Heart left ventricle (tissue), 13 donors: ENCODE data around the gene CD300LD.

Experiments used
- POLR2A ChIP-seq, 2 donors: fragments of 450-650 bp; IDR thresholded peaks; one replicate each; pipeline ENCODE4 v1.6.1; 2017; ENCODE audit warnings: antibody characterized with exemption in 2 of 2, mild to moderate bottlenecking in 2 of 2, moderate library complexity in 2 of 2
- TF ChIP-seq, protein P1 (sequence below), 12 donors: fragments of 200-600 bp; sonication (generic) in 4 of 12; IDR thresholded peaks; one replicate each; pipeline versions ENCODE4 v1.5.0 to v1.8.0; 2018 to 2022; ENCODE audit warnings: antibody characterized with exemption in 12 of 12, mild to moderate bottlenecking in 5 of 12
- donor health status: ischemic (EF 13 %, LVEDD 7.1; RV severe dilation, severe dysfunction).
- donor health status: DM: no; HTN: yes; CAD: no.
- donor health status: DM: no; HTN: no; CAD: no.
- donor health status: ischemic (EF 25% LVEDD 6.9; RV normal size, moderate dysfunction).
- donor health status: ischemic (EF 25% LVEDD 5.7; RV mildly dilated, moderate dysfunction).
- donor health status: ischemic (EF 35%, LVEDD 5.7; RV mildly dilated, moderate dysfunction).
- donor health status: nonischemic (EF 11% LVEDD 7.7; RV severe dilation, severe dysfunction).
- donor health status: DM: yes; HTN: yes; CAD: no.
- donor health status: PGD.
- donor health status: ischemic (EF 29% LVEDD 5.4; RV normal size, mild dysfunction).
- donor health status: nonischemic (EF 23%, LVEDD 6.1; RV moderate dilation, normal function).

DNA sequence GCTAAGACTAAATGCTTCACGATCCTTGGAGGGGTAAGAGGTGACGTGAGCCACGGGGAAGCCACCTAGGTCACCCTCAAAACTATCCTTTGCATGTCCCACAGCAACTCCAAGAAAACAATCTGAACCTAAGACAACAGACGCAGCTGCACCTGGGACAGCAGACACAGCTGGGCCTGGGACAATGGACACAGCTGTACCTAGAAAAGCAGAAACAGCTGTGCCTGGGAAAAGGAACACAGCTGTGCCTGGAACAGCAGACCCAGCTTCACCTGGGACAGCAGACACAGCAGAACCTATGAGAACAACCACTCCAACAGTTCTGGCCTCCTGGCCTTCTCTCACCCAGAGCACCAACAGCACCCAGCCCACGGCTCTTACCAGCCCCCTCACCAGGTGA, 11.7 kb upstream of the CD300LD start:
- no peak for TF ChIP-seq POLR2A (IDR thresholded peaks at IDR 0.05)
- TF ChIP-seq, protein P1, sequence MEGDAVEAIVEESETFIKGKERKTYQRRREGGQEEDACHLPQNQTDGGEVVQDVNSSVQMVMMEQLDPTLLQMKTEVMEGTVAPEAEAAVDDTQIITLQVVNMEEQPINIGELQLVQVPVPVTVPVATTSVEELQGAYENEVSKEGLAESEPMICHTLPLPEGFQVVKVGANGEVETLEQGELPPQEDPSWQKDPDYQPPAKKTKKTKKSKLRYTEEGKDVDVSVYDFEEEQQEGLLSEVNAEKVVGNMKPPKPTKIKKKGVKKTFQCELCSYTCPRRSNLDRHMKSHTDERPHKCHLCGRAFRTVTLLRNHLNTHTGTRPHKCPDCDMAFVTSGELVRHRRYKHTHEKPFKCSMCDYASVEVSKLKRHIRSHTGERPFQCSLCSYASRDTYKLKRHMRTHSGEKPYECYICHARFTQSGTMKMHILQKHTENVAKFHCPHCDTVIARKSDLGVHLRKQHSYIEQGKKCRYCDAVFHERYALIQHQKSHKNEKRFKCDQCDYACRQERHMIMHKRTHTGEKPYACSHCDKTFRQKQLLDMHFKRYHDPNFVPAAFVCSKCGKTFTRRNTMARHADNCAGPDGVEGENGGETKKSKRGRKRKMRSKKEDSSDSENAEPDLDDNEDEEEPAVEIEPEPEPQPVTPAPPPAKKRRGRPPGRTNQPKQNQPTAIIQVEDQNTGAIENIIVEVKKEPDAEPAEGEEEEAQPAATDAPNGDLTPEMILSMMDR (IDR thresholded peaks at IDR 0.05), result no peak
